A204.1 (cell line): ENCODE results near the gene NPHP4.

Experiments
- FAIRE-seq: peaks from 2 replicates; lab custom pipeline; 2012; peaks lifted over from hg19 to GRCh38; lab: Jason Lieb, UNC

NPHP4 gene

DNA sequence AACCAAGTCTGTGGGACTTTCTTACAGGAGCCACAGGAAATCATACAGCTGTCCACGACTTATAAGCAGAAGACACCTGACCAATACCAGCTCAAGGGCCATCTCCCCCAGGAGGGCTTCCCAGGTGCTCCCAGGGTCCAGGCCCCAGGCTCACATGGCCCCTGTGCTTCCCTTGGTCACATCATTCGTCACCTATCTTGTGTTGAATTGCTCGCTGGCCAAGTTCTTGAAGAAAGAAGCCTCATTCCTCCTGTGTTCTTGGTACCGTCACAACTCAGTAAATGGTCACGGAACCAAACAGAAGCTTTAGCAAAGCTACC, 3.0 kb downstream of the NPHP4 start:
- no peak for FAIRE-seq

DNA sequence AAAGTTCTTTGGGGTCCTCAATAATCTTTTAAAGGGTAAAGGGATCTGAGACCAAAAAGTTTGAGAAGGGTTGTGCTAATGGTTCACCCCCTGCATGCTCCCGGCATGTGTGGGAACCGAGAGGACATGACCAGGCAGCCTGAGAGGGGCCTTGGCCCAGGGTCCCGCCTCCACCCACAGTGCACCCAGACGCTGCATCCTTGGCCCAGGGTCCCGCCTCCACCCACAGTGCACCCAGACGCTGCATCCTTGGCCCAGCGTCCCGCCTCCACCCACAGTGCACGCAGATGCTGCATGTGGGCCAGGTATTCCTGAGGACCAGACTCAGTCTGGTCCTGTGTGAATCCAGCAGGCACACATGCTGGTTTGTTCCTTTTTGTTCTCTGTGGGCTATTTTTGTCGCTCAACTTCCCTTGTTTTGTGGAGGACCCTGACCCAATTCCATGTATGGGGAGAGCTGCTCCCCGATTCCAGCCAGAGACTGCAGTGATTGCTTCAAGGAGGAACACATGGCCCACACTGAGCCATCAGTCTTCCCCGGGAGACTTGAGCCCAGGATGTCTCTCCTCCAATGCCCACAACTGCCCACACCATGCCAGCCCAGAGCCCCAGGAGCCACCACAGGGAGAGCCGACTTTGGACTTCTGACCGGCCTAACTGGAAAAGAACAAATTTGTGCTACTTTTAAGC, 3.5 kb downstream of the NPHP4 start:
- no peak for FAIRE-seq

- FAIRE-seq: no peak
These were observed 6.2 kb downstream of the NPHP4 start for GRCh38 chr1:5986018-5986417.

GRCh38 chr1:5985250-5985649, 7.0 kb downstream of the NPHP4 start:
- FAIRE-seq: no peak

DNA sequence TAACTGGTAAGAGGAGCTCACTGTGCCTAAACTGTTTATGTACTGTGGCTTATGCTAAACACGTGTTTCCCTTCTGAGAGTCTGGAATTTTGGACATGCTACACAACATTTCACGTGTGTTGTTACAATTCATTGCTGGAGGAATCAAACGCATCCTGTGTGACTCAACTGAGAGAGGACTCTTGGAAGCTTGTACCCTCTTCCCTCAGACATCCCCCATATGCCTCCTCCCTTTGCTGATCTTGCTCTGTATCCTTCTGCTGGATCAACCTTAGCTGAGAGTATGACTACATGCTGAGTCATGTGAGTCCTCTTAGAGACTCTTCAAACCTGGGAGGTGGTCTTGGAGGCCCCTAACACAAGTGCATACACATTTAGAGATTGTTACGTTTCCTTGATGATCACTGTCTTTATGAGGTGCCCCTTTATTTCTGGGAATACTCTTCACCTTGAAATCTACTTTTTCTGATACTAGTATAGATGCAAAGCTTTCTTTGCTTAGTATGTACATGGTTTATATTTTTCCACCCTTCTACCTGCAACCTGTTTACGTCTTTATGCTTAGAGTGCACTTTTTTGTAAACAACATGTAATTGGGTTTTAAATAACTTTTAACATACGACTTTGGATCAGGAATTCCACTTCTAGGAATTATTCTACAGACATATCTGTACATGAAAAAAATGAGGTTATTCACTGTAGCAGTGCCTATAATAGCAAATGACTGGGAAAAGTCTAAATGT, 8.7 kb downstream of the NPHP4 start:
- no peak for FAIRE-seq

DNA sequence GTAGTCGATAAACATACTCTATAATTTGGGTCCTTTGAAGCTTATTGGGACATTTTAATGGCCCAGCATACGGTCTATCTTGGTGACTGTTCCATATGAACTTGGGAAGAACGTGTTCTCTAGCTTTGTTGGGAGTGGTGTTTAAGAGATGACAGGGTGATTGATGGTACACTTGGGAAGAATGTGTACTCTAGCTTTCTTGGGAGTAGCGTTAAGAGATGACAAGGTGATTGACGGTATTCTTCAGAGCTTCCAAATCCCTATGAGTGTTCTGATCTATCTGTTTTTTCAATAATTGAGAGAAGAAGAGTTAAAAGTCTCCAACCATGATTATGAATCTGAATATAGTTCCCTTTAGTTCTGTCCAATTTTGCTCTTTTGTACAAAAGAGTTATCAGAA, 9.4 kb downstream of the NPHP4 start:
- no peak for FAIRE-seq

GRCh38 chr1:5982276-5982675, 9.9 kb downstream of the NPHP4 start:
- FAIRE-seq: no peak

DNA sequence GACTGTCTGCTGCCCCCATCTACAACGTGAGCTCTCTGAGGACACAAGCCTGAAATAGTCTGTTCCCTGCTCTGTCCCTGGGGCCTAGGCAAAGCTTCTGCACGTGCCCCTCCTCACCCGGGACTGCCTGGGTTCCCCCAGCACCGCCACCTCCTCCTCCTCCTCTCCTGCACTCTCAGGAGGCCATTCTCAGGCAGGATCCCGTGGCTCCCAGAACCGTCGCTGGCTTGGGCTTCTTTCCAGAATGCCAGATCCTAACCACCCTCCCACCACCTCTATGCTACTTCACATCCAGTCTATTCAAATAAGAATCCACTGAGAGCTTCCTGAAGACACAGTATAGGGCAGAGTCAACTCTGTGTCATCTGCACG, 11.2 kb downstream of the NPHP4 start:
- no peak for FAIRE-seq

- no peak for FAIRE-seq
These were observed 11.8 kb downstream of the NPHP4 start for GRCh38 chr1:5980314-5981008.

- FAIRE-seq: no peak
These were observed 12.5 kb downstream of the NPHP4 start for GRCh38 chr1:5979536-5980313.

- no peak for FAIRE-seq
These were observed 13.8 kb downstream of the NPHP4 start for GRCh38 chr1:5978452-5978851.

GRCh38 chr1:5977494-5978444, 14.5 kb downstream of the NPHP4 start:
- FAIRE-seq: no peak

DNA sequence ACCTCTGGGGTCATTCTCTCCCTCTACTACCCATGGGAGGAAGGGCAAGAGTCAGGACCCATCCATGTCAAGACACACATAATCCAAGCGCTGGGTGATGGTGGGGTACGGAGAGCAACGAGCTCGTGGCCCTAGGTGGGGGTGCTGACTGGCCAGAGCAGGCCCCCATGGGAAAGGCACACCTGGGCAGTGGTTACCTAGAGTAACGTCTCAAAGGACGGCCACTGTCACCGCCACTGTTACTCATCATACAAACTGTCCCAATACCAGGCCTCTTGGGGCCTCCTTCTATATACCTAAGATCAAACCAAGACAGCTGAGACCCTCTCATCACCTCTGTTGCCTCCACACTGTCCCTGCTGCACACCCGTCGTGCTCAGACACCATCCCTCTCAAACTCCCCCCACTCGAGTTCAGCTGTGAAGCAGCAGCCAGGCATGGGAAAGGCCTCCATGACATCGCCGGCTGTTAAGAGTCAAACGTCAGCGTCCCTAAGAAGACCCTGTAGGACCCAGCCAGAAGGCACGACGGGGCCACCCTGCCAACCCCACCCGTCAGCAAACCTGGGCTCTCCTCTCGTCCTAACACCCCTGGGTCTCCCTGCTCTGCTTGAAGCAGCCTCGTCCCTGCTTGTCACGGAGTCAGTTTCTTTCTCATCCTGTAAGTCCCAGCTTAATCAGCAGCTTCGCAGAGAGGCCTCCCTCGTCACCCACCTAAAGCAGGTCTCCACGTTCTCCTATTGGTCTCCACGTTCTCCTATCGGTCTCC, 15.3 kb downstream of the NPHP4 start:
- no peak for FAIRE-seq

DNA sequence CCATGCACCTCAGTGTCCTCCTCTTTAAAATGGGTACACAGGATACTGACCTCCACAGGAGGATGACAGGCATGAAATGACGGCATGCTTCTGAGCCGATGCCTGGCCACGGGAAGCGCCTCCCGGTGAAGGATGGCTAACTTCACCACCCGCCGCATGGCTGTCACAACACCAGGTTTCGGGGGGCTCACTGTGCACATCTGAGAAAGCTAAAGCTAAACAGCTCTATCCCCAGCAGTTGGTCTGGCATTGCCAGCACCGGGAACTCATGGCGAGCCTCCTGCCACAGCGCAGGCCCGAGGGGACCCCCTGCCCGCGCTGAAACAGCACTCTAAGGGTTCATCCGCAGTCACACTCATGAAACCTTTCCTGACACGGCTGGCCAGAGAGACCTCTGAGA, 16.0 kb downstream of the NPHP4 start:
- FAIRE-seq: no peak

GRCh38 chr1:5975133-5975880, 16.9 kb downstream of the NPHP4 start:
- FAIRE-seq: no peak

DNA sequence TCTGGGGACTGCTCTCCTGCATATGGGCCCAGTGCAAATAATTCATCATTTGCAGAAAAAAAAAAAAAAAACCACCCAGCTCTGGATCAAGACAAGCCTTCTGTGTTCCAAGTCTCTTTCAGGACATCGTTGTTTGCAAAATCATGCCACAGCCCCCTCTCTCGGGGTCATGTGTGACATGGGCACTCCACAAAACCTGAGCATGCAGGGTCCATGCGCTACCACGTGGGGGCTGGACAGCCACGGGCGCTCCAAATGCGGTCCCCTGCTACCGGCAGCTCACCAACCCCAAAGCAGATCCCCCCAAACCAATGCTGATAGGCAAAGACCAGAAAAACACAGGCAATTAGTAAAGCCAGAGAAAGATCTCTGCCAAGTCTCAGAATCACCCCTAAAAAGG, 17.6 kb downstream of the NPHP4 start:
- no peak for FAIRE-seq

DNA sequence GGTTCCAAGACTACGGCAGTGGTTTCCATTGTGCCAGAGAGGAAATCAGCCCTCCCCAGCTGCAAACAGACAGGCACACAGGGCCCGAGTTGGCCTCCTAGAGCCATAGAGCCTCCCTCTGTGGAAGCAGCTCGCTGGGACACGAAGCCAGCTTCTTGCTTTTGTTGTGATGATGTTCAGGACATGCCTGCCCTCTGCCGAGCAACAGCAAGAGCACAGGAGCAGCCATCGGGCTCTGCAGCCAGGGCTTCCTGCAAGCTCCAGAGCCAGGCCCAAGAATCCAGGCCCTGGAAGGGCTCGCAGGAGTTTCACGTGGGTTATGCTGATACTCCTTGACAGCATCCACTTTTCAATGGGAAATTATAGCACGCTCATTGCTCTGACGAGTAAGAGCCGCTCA, 18.5 kb downstream of the NPHP4 start:
- FAIRE-seq: no peak

DNA sequence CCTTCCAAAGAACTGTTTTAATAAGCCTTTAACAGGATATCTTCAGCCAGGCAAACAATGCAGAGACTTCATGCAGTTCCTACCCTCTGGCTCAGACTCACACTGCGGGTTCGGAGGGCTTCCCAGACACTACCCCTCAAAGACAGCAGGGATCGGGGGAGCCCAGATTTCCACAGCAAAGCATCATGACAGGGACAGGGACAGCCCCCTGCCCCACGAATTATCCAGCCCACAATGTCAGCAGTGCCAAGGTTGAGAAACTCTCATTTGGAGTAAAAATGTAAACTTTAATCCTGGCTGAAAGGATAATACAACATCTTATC, 20.1 kb downstream of the NPHP4 start:
- FAIRE-seq: no peak

GRCh38 chr1:5971471-5972197, 20.6 kb downstream of the NPHP4 start:
- no peak for FAIRE-seq
